Measurements from ENCODE around the gene MYL4. TPM values are rescaled to one million over a fixed set of nuclear protein-coding genes. Genes with fewer than 3 reads are reported as not detected.

Gene MYL4
- total RNA-seq, 1 experiment from 2014 or later = 0.49 TPM

GRCh38 chr17:47203984-47204721 is 5.0 kb upstream of the MYL4 start:
- in situ Hi-C loops (cut with HindIII; ENCODE audit: low pct_unique_long_range_greater_than_20kb, low sequenced_read_pairs) = no loop called here

GRCh38 chr17:47204722-47205418 is 4.3 kb upstream of the MYL4 start:
- no peaks in the 10 kb centered on the region for H3K9me3 ChIP-seq (ENCODE audit: control insufficient read depth, insufficient read depth, low read depth, low read length)
- H3K4me1 ChIP-seq (ENCODE audit: control insufficient read depth, insufficient read depth, low read length) = no peaks in the 10 kb centered on the region
- peak; percentile 63; the same call in 1 of the 2 replicates for ATAC-seq
- POLR2A ChIA-PET = no interaction called here
- BruUV-seq (replicated peaks) = no TSS peak
- peak overlapping the region in 1 of 2 experiments; percentile 10; a peak in 2 of 4 replicates for H3K4me3 ChIP-seq (ENCODE audit: low read depth in 2 of 2, low read length in 2 of 2)
- intact Hi-C loops (cut with micrococcal nuclease; ENCODE audit: unreplicated experiment) (no loop called here), in situ Hi-C loops (cut with HindIII; ENCODE audit: low pct_unique_long_range_greater_than_20kb, low sequenced_read_pairs) (no loop called here)
- CTCF ChIA-PET = no interaction called here
- H3K36me3 ChIP-seq (ENCODE audit: control insufficient read depth, insufficient read depth, low read length) = no peaks in the 10 kb centered on the region
- DNase-seq (ENCODE audit: low read depth, low spot score) = no peak
- no peak for TF ChIP-seq SIN3A (IDR thresholded peaks at IDR 0.05; ENCODE audit: borderline replicate concordance, insufficient read depth, low read depth, low read length)
- no peak for TF ChIP-seq POLR2AphosphoS5 (IDR thresholded peaks at IDR 0.05; ENCODE audit: low read depth, low read length)
- TF ChIP-seq, protein P1, sequence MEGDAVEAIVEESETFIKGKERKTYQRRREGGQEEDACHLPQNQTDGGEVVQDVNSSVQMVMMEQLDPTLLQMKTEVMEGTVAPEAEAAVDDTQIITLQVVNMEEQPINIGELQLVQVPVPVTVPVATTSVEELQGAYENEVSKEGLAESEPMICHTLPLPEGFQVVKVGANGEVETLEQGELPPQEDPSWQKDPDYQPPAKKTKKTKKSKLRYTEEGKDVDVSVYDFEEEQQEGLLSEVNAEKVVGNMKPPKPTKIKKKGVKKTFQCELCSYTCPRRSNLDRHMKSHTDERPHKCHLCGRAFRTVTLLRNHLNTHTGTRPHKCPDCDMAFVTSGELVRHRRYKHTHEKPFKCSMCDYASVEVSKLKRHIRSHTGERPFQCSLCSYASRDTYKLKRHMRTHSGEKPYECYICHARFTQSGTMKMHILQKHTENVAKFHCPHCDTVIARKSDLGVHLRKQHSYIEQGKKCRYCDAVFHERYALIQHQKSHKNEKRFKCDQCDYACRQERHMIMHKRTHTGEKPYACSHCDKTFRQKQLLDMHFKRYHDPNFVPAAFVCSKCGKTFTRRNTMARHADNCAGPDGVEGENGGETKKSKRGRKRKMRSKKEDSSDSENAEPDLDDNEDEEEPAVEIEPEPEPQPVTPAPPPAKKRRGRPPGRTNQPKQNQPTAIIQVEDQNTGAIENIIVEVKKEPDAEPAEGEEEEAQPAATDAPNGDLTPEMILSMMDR (IDR thresholded peaks at IDR 0.05) = no peak
- TF ChIP-seq TCF7L2 (IDR thresholded peaks at IDR 0.05; ENCODE audit: low read depth, low read length) = no peak
- TF ChIP-seq, protein P2, sequence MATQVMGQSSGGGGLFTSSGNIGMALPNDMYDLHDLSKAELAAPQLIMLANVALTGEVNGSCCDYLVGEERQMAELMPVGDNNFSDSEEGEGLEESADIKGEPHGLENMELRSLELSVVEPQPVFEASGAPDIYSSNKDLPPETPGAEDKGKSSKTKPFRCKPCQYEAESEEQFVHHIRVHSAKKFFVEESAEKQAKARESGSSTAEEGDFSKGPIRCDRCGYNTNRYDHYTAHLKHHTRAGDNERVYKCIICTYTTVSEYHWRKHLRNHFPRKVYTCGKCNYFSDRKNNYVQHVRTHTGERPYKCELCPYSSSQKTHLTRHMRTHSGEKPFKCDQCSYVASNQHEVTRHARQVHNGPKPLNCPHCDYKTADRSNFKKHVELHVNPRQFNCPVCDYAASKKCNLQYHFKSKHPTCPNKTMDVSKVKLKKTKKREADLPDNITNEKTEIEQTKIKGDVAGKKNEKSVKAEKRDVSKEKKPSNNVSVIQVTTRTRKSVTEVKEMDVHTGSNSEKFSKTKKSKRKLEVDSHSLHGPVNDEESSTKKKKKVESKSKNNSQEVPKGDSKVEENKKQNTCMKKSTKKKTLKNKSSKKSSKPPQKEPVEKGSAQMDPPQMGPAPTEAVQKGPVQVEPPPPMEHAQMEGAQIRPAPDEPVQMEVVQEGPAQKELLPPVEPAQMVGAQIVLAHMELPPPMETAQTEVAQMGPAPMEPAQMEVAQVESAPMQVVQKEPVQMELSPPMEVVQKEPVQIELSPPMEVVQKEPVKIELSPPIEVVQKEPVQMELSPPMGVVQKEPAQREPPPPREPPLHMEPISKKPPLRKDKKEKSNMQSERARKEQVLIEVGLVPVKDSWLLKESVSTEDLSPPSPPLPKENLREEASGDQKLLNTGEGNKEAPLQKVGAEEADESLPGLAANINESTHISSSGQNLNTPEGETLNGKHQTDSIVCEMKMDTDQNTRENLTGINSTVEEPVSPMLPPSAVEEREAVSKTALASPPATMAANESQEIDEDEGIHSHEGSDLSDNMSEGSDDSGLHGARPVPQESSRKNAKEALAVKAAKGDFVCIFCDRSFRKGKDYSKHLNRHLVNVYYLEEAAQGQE (IDR thresholded peaks at IDR 0.05; ENCODE audit: insufficient read depth in 1 of 2, low read depth in 2 of 2, low read length in 1 of 2) = no peak
- H3K27me3 ChIP-seq (ENCODE audit: control insufficient read depth, insufficient read depth, low read length) = no peaks in the 10 kb centered on the region
- peak overlapping the region; percentile 31; the same call in 1 of the 2 replicates for H3K27ac ChIP-seq (ENCODE audit: low read length)

More at GRCh38 chr17:47203984-47204721, 5.0 kb upstream of the MYL4 start:
- no peaks in the 10 kb centered on the region for H3K36me3 ChIP-seq (ENCODE audit: control insufficient read depth, insufficient read depth, low read length)
- ChIA-PET CTCF (no interaction called here), POLR2A (no interaction called here)
- H3K4me3 ChIP-seq (ENCODE audit: low read depth in 2 of 2, low read length in 2 of 2) = no peak overlapping the region
- H3K27ac ChIP-seq (ENCODE audit: low read length) = no peak overlapping the region
- no peaks in the 10 kb centered on the region for H3K27me3 ChIP-seq (ENCODE audit: control insufficient read depth, insufficient read depth, low read length)
- no peaks in the 10 kb centered on the region for H3K4me1 ChIP-seq (ENCODE audit: control insufficient read depth, insufficient read depth, low read length)
- no TSS peak for BruUV-seq (replicated peaks)
- ATAC-seq = no peak
- DNase-seq (ENCODE audit: low read depth, low spot score) = no peak
- intact Hi-C loops (cut with micrococcal nuclease; ENCODE audit: unreplicated experiment) = no loop called here
- TF ChIP-seq, protein P1 (IDR thresholded peaks at IDR 0.05) = no peak
- TF ChIP-seq, protein P2 (IDR thresholded peaks at IDR 0.05; ENCODE audit: insufficient read depth in 1 of 2, low read depth in 2 of 2, low read length in 1 of 2) = no peak
- no peak for TF ChIP-seq TCF7L2 (IDR thresholded peaks at IDR 0.05; ENCODE audit: low read depth, low read length)
- no peak for TF ChIP-seq SIN3A (IDR thresholded peaks at IDR 0.05; ENCODE audit: borderline replicate concordance, insufficient read depth, low read depth, low read length)
- TF ChIP-seq POLR2AphosphoS5 (IDR thresholded peaks at IDR 0.05; ENCODE audit: low read depth, low read length) = no peak
- H3K9me3 ChIP-seq (ENCODE audit: control insufficient read depth, insufficient read depth, low read depth, low read length) = no peaks in the 10 kb centered on the region
